ENCODE data around the gene SLC25A26.

DNA sequence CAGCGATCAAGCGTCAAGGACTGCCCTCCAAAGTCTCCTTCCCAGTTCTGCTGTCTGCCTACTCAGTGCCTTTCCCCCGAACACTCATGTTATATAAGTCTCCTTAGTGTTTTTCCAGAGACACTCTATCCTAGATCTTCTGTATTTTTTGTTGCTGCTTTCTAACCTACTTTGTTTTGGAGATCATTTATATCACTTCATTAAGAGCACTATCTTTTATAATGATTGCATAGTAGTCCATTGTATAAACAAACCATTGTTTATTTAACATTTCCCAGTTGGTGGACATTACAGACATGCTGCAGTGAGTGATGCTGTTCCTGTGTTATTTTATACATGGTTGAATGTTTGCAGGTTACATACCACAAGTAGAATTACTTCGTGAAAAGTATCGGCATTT lies 47.1 kb downstream of the SLC25A26 start:
- TF ChIP-seq EZH2 (IDR thresholded peaks at IDR 0.05): no peak
- TF ChIP-seq POLR2AphosphoS5 (IDR thresholded peaks at IDR 0.05; ENCODE audit: borderline replicate concordance, low read depth, low read length): no peak
- TF ChIP-seq FOXP2 (optimal IDR thresholded peaks at IDR 0.05; ENCODE audit: control extremely low read depth, extremely low read length, insufficient read depth): no peak
